RWPE2 (cell line): ENCODE measurements around the gene XIRP1.
A peak's percentile ranks its signal among the peaks of the same experiment; 100 is the strongest.

Experiments
- ATAC-seq: fragments of 200-7000 bp; cut with Tn5 transposase; 3 replicates; pipeline ENCODE4 v1.9.1; 2021; ENCODE audit warnings: low read depth
- DNase-seq: peaks from one replicate; pipeline ENCODE4 v3.0.0-alpha.2; 2020; ENCODE audit warnings: low spot score
- H3K27ac ChIP-seq: fragments of 450-650 bp; 2 replicates; pipeline ENCODE4 v1.5.1; 2017; ENCODE audit warnings: mild to moderate bottlenecking; ENCODE audit not compliant: poor library complexity, severe bottlenecking
- H3K27me3 ChIP-seq: fragments of 250-450 bp; sonication (Bioruptor Pico); 2 replicates; pipeline ENCODE4 v1.5.1; 2021; ENCODE audit warnings: mild to moderate bottlenecking, moderate library complexity; ENCODE audit not compliant: insufficient read depth, poor library complexity, severe bottlenecking
- H3K36me3 ChIP-seq: fragments of 250-450 bp; sonication (Bioruptor Pico); 2 replicates; pipeline ENCODE4 v1.5.1; 2020; ENCODE audit warnings: low read depth, mild to moderate bottlenecking, moderate library complexity
- H3K4me1 ChIP-seq: fragments of 250-450 bp; sonication (Bioruptor Pico); 2 replicates; pipeline ENCODE4 v1.5.1; 2021; ENCODE audit warnings: mild to moderate bottlenecking, moderate library complexity; ENCODE audit not compliant: insufficient read depth, poor library complexity, severe bottlenecking
- H3K4me3 ChIP-seq: fragments of 250-450 bp; sonication (Bioruptor Pico); 2 replicates; pipeline ENCODE4 v1.5.1; 2021; ENCODE audit warnings: mild to moderate bottlenecking, moderate library complexity; ENCODE audit not compliant: severe bottlenecking
- H3K9me3 ChIP-seq: fragments of 250-450 bp; sonication (Bioruptor Pico); 2 replicates; pipeline ENCODE4 v1.5.1; 2021; ENCODE audit warnings: mild to moderate bottlenecking, moderate library complexity; ENCODE audit not compliant: severe bottlenecking
- CTCF ChIP-seq: fragments of 450-650 bp; IDR thresholded peaks from one replicate; pipeline ENCODE4 v1.5.1; 2017; ENCODE audit warnings: mild to moderate bottlenecking, moderate library complexity; ENCODE audit not compliant: poor library complexity, severe bottlenecking

The XIRP1 gene

GRCh38 chr3:39184081-39184967 is 8.1 kb downstream of the XIRP1 start:
- ATAC-seq: no peak
- Histone ChIP-seq H3K4me1 (peaks cover 10% of the 10 kb centered on the region), H3K4me3 (no peak overlapping the region), H3K27ac (no peak overlapping the region), H3K27me3 (no peaks in the 10 kb centered on the region), H3K9me3 (no peaks in the 10 kb centered on the region), H3K36me3 (no peaks in the 10 kb centered on the region)
- DNase-seq: no peak
- no peak for TF ChIP-seq CTCF

- Histone ChIP-seq H3K27me3 (no peaks in the 10 kb centered on the region), H3K9me3 (no peaks in the 10 kb centered on the region), H3K27ac (no peak overlapping the region), H3K4me1 (peaks cover 15% of the 10 kb centered on the region), H3K4me3 (no peak overlapping the region), H3K36me3 (no peaks in the 10 kb centered on the region)
- ATAC-seq (no peak), DNase-seq (no peak)
- no peak for TF ChIP-seq CTCF
Measured at GRCh38 chr3:39183211-39184080, 8.9 kb downstream of the XIRP1 start.

GRCh38 chr3:39181408-39182335 is 10.7 kb downstream of the XIRP1 start:
- no peak overlapping the region for H3K4me3 ChIP-seq
- peaks cover 28% of the 10 kb centered on the region for H3K4me1 ChIP-seq
- no peaks in the 10 kb centered on the region for H3K36me3 ChIP-seq
- H3K27me3 ChIP-seq: no peaks in the 10 kb centered on the region
- H3K9me3 ChIP-seq: no peaks in the 10 kb centered on the region
- no peak for ATAC-seq
- no peak for TF ChIP-seq CTCF
- no peak for DNase-seq
- H3K27ac ChIP-seq: no peak overlapping the region

GRCh38 chr3:39180546-39181346 is 11.6 kb downstream of the XIRP1 start:
- Histone ChIP-seq H3K9me3 (no peaks in the 10 kb centered on the region), H3K27ac (peak overlapping the region; percentile 19), H3K4me1 (peaks cover 28% of the 10 kb centered on the region), H3K27me3 (no peaks in the 10 kb centered on the region), H3K4me3 (peak overlapping the region; percentile 19), H3K36me3 (no peaks in the 10 kb centered on the region)
- DNase-seq (peak; percentile 88), ATAC-seq (peak; percentile 88)
- TF ChIP-seq CTCF: no peak
